ENCODE results near the gene CRTC3. TPM values are rescaled to one million over a fixed set of nuclear protein-coding genes. Genes with fewer than 3 reads are reported as not detected.
A peak's percentile ranks its signal among the peaks of the same experiment; 100 is the strongest.
"Not testable (repeated sequence)": the region's sequence is repeated elsewhere in the genome, so short reads cannot be mapped to it uniquely, and the experiment has no call there.

CRTC3 gene
- total RNA-seq, 1 experiment from 2014 or later, result 10.8 TPM

DNA sequence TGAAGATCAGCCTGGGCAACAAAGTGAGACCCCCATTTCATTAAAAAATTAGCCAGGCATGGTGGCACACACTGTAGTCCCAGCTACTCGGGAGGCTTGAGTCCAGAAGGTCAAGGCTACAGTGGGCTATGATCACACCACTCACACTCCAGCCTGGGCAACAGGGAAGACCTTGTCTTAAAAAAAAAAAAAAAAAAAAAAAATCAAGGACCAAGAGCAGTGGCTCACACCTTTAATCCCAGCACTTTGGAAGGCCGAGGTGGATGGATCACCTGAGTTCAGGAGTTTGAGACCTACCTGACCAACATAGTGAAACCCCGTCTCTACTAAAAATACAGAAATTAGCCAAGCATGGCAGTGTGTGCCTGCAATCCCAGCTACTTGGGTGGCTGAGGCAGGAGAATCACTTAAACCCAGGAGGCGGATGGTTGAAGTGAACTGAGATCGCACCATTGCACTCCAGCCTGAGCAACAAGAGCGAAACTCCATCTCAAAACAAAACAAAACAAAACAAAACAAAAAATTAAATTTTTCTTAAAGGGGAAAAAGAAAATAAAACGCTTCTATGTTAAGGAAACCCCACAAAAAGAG lies 138.1 kb downstream of the CRTC3 start:
- DNase-seq (ENCODE audit: low read depth, low spot score); in situ Hi-C loops (cut with HindIII; ENCODE audit: low pct_unique_long_range_greater_than_20kb, low sequenced_read_pairs): not testable (repeated sequence)

DNA sequence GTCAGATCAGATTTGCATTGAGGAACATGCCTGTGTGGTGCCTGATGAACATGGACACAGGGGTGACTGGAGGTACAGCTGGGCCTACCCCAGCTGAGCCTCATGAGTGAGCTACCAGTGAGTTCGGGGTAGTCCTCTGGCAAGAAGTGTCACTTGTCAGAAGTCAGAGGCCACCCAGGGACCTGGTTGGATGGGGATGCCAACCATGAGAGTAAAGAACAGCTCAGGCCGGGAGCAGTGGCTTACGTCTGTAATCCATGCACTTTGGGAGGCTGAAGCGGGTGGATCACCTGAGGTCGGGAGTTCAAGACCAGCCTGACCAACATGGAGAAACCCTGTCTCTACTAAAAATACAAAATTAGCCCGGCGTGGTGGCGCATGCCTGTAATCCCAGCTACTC lies 140.9 kb downstream of the CRTC3 start:
- DNase-seq (ENCODE audit: low read depth, low spot score); in situ Hi-C loops (cut with HindIII; ENCODE audit: low pct_unique_long_range_greater_than_20kb, low sequenced_read_pairs): not testable (repeated sequence)

GRCh38 chr15:90671216-90671615 lies 141.5 kb downstream of the CRTC3 start:
- in situ Hi-C loops (cut with HindIII; ENCODE audit: low pct_unique_long_range_greater_than_20kb, low sequenced_read_pairs), result no loop called here
- DNase-seq (ENCODE audit: low read depth, low spot score), result no peak

- in situ Hi-C loops (cut with HindIII; ENCODE audit: low pct_unique_long_range_greater_than_20kb, low sequenced_read_pairs); DNase-seq (ENCODE audit: low read depth, low spot score): not testable (repeated sequence)
Measured at GRCh38 chr15:90673357-90673756, 143.6 kb downstream of the CRTC3 start.

DNA sequence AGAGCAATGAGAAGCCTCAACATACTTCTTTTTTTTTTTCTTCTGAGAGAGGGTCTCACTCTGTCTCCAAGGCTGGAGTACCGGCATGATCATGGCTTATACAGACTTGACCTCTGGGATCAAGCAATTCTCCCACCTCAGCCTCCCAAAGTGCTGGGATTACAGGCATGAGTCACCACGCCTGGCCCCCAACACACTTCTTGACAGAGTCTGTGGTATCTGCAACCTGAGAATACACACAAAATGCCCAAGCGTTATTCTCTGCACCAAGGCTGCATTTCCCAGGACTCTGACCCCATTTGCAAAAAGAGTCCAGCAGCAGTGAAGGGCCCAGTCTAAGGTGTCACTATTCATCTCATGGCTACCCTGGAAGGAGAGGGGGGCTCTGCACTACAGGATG lies 144.8 kb downstream of the CRTC3 start:
- in situ Hi-C loops (cut with HindIII; ENCODE audit: low pct_unique_long_range_greater_than_20kb, low sequenced_read_pairs), result no loop called here

GRCh38 chr15:90675464-90675863 lies 145.7 kb downstream of the CRTC3 start:
- in situ Hi-C loops (cut with HindIII; ENCODE audit: low pct_unique_long_range_greater_than_20kb, low sequenced_read_pairs), result no loop called here
- no peak for DNase-seq (ENCODE audit: low read depth, low spot score)

More for the DNA sequence above, 144.8 kb downstream of the CRTC3 start:
- DNase-seq (ENCODE audit: low read depth, low spot score), result no peak

DNA sequence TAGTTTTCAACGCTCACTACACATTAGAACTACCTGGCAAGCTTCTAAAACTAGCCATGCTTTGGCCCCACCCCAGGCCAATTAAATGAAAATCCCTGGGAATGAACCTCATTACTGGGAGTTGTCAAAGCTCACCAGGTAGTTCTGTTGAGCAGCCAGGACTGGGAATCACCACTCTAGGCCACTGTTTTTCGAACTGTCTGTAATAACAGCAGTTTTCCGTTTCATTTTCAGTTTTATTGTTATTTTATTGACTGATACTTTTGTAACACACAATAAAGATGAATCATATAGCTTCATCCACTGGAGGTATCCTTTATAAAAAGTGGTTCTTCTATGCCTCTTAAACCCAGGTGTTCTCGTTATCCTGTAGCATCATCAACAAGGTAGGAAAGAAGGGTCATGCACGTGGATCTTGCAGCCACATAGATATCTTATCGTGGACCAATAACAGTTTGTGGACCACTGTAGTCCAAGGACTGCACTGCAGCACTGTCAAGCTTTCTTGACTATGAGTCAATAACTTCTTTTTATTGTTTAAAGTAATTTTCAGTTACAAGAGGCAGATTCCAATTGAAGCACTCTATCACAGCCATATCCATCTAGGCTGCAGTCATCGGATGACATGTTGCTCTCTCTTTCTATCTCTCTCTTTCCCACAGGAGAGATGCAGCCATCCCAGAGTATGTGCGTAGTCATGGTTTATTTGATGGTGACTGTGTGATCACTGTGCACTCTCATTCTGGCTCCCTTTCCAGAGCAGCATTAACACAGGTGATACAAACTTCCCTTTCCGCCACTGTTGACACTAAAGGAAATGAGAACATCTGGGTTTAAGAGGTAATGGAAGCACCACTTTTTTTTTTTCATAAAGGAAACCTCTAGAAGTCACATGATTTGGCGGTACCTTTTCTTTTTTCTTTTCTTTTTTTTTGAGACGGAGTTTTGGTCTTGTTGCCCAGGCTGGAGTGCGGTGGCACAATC lies 148.4 kb downstream of the CRTC3 start:
- in situ Hi-C loops (cut with HindIII; ENCODE audit: low pct_unique_long_range_greater_than_20kb, low sequenced_read_pairs), result no loop called here

DNA sequence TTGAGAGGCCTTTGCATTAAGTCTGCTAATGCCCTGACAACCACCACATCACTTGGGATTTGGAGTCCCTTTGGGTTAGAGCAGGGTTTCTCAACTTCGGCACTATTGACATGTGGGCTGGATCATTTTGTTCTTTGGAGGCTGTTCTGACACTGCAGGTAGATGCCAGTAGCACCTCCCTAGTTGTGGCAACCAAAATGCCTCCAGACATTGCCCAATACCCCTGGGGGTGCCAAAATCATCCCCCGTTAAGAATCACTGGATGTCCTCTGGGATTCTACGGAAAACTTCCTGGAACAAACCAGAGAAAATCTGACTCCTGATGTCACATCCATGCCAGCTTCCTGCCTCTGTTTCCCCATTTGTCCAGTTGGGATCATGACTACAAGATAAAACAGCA lies 150.2 kb downstream of the CRTC3 start:
- in situ Hi-C loops (cut with HindIII; ENCODE audit: low pct_unique_long_range_greater_than_20kb, low sequenced_read_pairs), result no loop called here
- no peak for DNase-seq (ENCODE audit: low read depth, low spot score)

More for the DNA sequence above, 148.4 kb downstream of the CRTC3 start:
- no peak for DNase-seq (ENCODE audit: low read depth, low spot score)

- peak; percentile 75 for DNase-seq (ENCODE audit: low read depth, low spot score)
- in situ Hi-C loops (cut with HindIII; ENCODE audit: low pct_unique_long_range_greater_than_20kb, low sequenced_read_pairs), result no loop called here
Measured at GRCh38 chr15:90680371-90680935, 150.7 kb downstream of the CRTC3 start.

GRCh38 chr15:90681056-90681455 lies 151.3 kb downstream of the CRTC3 start:
- in situ Hi-C loops (cut with HindIII; ENCODE audit: low pct_unique_long_range_greater_than_20kb, low sequenced_read_pairs), result no loop called here
- no peak for DNase-seq (ENCODE audit: low read depth, low spot score)

DNA sequence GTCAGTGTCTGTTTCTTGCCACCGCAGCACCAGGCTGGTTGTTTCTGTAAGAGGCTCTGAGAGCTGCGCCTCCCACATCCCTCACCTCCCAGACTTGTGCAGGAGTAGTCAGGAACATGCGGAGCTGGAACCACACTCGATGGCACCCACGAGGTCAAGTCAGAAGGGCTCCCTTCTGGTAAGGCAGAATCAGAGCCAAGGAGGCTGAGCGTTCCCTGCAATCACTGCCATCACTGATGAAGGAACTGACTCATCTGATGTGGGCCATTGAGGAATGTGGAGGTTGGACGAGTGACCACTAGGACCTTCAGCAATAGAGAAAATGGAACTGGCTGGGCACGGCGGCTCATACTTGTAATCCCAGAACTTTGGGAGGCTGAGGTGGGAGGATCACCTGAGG lies 151.8 kb downstream of the CRTC3 start:
- in situ Hi-C loops (cut with HindIII; ENCODE audit: low pct_unique_long_range_greater_than_20kb, low sequenced_read_pairs), result no loop called here

GRCh38 chr15:90683371-90683770 lies 153.6 kb downstream of the CRTC3 start:
- DNase-seq (ENCODE audit: low read depth, low spot score), result no peak
- in situ Hi-C loops (cut with HindIII; ENCODE audit: low pct_unique_long_range_greater_than_20kb, low sequenced_read_pairs), result no loop called here

More for the DNA sequence above, 151.8 kb downstream of the CRTC3 start:
- DNase-seq (ENCODE audit: low read depth, low spot score), result no peak

DNA sequence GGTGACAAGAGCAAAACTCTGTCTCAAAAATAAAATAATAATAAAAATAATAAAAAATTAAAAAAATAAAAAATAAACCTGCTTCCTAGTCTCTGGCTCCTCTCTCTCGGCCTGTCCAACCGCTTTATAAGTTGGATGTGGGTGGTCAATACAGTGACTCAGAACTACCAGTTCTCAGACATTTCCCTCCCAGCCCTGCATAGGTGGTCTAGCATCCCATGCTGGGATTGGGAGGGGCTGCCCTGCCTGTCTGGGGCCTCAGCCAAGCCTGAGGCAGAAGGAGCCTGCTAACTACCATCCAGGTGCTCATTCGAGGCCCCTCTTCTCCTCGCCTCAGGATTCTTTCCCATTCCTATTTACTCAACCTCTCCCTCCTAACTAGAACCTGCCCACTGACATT lies 154.2 kb downstream of the CRTC3 start:
- DNase-seq (ENCODE audit: low read depth, low spot score), result no peak
- in situ Hi-C loops (cut with HindIII; ENCODE audit: low pct_unique_long_range_greater_than_20kb, low sequenced_read_pairs), result no loop called here

DNA sequence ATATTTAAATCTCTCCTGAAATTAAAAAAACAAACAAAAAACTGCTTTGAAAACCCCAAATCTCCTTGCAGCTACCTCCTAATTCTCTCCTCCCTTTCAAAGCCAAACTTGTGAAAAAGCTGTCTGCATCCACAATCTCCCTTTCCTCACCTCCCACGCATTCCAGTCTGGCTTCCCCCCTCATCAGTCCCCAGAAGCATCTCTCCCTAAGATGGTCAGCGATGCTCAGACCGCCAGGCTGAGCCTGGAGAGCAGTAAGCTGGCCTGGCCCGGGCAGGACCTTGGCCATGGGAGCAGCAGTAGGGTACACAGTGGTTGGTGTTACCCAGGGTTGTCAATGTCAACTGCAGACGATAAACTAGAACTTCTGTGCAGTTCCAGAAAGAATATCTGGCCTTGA lies 154.6 kb downstream of the CRTC3 start:
- in situ Hi-C loops (cut with HindIII; ENCODE audit: low pct_unique_long_range_greater_than_20kb, low sequenced_read_pairs), result no loop called here
- DNase-seq (ENCODE audit: low read depth, low spot score), result no peak

DNA sequence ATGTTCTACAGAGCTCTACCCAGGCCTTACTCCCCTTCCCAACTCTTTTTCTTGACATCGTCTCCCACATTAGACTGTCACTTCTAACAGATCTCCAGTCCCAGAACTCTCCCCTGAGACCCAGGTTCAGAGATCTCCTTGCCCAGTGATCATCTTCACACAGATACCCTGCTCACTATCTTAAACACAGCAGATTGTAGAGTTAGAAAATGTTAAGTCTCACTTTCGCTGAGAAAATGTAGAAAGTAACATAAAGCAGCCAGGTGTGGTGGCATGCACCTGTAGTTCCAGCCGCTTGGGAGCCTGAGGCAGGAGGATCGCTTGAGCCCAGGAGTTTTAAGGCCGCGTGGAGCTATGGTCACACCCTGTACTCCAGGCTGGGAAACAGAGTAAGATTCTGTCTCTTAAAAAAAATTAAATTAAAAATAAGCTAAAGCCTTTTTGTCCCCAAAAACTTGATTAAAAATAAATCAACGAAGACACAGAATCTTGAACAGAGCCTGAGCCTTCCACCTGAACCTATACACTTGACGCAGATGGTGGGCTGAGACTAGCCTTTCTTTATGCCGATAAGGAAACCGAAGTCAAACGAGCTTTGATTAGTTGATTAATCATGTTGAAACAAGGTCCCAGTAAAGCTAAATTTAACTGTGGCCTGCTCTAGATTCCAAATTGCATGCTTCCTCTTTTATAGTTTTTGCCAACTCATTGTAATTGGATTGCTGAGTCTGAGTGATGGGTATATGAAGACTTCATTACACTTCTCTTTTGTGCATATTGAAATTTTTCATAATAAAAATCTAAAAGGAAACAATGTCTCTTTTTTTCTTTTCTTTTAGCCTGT lies 156.1 kb downstream of the CRTC3 start:
- in situ Hi-C loops (cut with HindIII; ENCODE audit: low pct_unique_long_range_greater_than_20kb, low sequenced_read_pairs), result no loop called here
- DNase-seq (ENCODE audit: low read depth, low spot score), result no peak

- no peak for DNase-seq (ENCODE audit: low read depth, low spot score)
- in situ Hi-C loops (cut with HindIII; ENCODE audit: low pct_unique_long_range_greater_than_20kb, low sequenced_read_pairs), result no loop called here
Measured at GRCh38 chr15:90686435-90687218, 156.9 kb downstream of the CRTC3 start.
